ENCODE data around the gene HLA-DOA. TPM values are rescaled to one million over a fixed set of nuclear protein-coding genes. Genes with fewer than 3 reads are reported as not detected.
A peak's percentile ranks its signal among the peaks of the same experiment; 100 is the strongest.

Gene HLA-DOA
- total RNA-seq, 1 experiment from 2014 or later, result not detected

DNA sequence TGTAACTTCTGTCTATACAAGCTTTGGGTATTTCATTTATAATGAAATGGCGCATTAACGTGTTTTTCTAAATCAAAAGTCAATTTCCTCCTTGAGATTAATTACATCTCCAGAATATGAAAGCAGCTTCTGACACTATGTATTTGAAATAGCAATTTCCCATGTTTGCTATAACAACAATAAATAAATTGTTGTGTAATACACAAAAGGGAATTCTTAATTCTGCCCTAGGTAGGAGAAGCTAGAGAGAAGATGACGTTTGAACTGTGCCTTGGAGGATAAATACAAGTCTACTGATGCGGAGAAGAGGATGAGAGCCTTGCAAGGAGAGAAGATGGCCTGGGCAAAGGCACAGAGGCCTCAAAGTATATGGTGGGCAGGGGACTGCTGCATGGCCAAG is 7.6 kb upstream of the HLA-DOA start:
- DNase-seq (ENCODE audit: low read depth), result no peak

DNA sequence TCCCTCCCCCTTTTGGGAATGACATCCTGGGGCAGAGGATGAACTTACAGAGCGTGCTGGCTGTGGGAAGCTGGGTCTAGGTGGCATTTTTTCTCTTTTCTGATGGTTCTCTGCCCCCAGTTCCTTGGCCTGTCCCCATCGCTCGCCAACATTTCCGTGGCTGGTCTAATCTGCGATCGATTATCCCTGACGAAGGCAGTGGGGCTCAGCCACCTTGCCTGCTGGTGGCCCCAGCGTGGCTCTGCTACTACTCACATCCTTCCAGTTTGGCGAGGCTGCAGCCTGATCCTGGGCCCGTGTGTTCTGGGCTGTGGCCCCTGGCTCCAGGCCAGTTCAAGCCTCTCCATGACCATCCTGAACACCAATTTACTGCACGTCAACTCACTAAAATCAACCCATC is 6.4 kb upstream of the HLA-DOA start:
- DNase-seq (ENCODE audit: low read depth), result no peak

DNA sequence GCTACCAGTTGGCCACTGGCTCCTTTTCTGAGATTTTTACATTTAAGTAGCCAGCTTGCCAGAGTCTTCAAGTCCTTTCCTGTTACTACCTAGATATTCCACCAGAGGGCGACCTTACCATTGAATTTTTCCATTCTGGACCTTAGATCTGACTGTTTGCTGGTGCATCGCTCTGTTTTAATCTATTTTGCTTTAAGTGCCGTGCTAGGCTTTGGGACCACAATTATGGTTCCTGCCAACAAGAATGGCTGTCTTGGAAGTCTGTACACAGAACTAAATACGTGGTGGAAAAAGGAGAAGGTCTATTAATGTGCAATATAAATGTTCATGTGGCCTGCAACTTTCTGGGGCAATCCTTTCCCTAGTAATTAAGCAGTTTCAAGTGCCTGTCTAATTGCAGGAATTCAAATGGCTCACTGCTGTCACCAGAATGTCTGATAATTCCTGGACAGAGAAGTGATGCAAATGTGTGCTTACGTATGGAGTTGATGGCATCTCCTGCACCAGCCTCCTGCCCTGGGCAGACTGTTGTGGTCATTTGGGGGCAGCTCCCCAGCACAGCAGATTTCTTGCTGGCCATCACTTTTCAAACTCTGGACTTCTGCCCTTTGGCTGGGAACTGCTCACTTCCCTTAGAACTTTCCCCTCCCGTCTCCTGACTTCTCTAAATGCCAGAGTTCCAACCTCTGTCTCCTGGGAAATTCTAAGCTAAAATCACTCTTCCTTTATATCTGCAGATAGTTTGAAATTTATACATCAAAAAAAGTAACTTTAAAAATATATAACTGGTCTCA is 5.6 kb upstream of the HLA-DOA start:
- peak; percentile 64 for DNase-seq (ENCODE audit: low read depth)

DNA sequence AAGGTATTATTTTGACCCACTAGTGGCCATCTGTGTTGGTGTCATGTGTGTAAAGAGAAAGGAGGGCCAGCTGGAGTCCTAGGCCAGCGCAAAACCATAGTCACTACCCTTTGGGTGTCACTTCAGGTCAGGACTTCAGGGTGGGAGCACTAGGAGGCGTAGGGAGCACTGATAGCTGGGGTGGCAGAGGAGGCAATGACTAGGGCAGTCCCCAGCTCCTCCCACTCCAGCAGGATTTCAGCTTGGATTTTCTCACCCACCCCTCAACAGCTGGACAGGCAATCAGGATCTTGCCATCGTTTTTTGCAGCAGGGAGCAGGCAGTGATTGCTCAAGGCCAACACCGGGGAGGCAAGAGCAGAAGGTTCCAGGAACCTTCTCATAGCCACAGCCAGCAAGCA is 4.2 kb upstream of the HLA-DOA start:
- DNase-seq (ENCODE audit: low read depth), result no peak

DNA sequence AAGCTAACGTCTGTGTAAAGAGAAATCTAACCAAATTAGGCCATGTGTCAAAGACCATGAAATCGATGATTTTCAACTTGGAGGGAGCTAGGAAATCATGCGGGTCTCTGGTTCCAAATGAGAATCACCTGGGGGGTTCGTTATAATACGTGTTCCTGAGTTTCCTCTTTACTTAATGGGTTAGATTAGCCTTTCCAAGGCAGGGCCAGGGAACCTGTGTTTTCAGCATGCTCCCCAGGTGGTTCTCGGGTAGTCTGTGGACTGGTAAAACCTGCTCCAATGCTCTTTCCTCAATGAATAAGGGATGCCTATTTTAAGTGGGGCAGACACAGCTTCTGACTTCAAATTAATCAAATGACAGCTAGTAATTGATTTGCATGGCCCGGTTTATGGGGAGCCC is 965 bp upstream of the HLA-DOA start:
- no peak for DNase-seq (ENCODE audit: low read depth)

DNA sequence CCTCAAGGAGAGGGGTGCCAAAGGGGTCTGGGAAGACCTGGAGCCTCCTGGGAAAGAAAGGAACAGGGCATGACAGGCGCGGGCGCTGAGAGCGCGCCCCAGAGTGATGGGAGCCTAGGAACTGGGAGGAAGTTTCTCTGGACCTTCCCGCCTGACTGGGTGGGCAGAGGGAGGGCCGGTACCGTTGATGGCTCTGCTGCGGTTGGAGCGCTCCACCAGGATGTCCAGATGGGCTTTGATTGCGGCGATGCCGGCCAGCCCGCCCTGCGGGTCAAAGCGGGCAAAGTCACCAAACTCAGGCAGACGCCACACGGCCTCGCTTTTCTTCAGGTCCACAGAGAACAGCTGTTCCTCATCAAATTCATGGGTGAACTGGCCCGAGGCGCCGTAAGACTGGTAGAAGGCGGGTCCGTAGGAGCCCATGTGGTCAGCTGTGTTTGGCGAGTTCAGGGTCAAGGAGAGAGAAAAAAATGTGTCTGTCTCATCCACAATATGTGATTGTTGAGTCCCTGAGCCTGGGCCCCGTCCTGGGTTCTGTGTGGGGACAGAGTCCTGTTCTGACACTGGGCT is 1.5 kb downstream of the HLA-DOA start:
- no peak for DNase-seq (ENCODE audit: low read depth)

DNA sequence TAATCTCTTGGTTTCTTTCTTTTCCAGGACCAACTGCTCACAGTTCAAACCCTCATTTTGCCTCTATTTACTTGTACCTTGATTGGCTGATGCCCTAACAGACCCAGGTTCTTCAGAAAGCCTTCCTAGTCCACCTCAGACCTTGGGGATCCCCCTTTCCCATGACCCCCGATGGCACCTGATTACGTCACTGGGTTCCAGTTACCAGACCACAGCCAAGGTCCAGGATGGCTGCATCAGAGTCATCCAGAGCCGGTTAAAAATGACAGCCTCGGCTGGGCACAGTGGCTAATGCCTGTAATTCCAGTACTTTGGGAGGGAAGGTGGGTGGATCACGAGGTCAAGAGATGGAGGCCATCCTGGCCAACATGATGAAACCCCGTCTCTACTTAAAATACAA is 4.5 kb downstream of the HLA-DOA start:
- no peak for DNase-seq (ENCODE audit: low read depth)

DNA sequence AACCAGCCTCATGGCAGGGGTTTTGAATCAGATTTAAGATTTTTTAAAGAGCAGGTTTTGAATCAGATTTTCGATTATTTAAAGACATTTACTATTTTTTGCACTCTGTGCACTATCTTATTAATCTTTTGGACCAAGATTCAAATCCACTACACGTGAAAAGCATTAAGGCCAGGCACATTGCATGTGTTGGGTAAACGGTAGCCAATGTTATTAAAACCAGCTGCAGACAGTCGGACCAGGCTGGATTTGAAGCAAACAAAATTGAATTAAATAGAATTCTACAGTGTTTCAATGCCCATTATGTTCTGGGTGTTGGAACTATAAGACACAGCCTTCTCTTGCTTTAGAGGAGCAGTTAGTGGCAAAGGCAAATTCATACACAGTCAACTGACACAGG is 7.7 kb downstream of the HLA-DOA start:
- no peak for DNase-seq (ENCODE audit: low read depth)

DNA sequence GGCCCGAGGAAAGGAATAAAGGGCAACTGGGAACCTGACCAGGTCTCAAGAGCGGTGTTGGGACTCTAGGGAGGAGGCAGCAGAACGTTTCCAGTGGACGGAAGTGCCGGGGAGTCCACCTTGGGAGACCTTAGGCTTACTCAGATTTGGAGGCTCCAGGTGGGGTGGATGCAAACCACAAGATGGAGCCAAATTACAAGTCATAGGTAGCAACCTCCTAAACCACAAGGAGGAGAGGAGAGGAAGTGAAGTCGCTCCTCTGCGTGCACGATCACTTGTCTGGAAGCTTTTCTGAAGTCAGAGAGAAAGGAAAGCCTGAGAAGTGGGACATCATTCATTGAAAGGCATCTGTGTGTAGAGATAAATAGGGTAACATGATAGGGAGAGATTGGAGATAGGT is 9.3 kb downstream of the HLA-DOA start:
- no peak for DNase-seq (ENCODE audit: low read depth)

DNA sequence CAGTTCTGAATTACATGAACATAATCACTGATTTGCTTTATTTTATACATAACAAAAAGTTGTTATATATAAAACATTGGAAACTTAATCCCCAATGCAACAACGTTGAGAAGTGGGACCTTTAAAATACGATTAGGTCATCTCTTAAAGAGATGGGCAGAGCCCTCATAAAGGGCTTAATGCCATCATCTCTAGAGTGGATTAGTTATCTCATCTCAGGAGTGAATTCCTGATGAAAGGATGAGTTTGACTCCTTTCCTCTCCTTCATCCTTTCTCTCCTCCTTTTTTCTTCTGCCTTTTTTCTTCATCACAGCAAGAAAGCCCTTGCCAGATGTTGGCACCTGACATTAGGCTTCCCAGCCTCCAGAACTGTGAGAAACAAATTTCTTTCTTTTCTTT is 13.9 kb downstream of the HLA-DOA start:
- DNase-seq (ENCODE audit: low read depth), result no peak

DNA sequence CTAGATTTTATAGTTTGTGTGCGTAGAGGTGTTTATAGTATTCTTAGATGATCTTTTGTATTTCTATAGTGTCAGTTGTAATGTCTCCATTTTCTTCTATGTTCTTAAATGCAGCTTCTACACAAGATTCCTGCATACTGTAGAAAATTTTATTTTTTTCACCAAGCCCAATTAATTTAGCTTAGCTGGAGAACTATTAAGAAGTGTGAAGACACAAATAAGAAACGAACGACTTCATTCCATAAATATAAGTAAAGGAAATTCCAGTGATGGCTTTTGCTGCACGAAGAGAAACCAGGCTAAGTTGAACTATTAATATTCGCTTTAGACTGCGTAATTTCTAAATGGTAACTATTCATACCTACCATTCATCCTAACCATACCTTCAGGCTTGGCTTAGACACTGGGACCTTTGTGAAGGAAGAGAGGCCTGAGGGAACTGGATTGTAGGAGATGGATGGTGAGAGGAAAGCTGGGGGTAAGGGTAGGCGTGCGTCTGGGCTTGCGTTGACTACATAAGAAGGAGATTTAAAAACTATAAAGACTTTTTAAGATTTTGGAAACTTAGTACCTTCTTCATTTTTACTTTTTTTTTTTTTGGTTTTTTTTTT is 15.9 kb downstream of the HLA-DOA start:
- no peak for DNase-seq (ENCODE audit: low read depth)

DNA sequence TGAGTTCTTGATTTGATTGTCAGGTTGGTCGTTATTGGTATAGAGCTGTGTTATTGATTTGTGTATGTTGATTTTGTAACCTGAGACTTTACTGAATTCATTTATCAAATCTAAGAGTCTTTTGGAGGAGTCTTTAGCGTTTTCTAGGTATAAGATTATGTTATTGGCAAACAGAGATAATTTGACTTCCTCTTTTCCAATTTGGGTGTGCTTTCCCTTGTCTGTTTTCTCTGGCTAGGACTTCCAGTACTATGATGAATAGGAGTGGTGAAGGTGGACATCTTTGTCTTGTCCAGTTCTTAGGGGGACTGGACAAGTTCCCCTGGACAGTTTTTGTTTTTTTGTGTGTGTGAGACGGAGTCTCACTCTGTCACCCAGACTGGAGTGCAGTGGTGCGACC is 17.4 kb downstream of the HLA-DOA start:
- DNase-seq (ENCODE audit: low read depth), result no peak

DNA sequence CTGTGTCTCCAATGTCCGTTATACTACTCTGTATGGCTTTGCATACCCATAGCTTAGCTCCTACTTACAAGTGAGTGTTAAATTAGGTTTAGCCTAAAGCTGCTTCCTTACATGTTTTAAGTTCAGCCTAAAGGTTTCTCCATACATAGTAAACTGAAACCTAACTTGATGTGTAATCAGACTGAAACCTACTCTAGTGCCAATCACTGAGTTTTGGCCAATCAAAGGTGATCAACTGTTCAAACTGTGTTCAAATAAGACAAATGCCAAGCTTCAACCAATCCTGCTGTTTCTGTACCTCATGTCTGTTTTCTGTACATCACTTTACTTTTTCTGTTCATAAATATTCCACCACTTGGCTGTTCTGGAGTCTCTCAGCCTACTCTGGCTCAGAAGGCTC is 20.0 kb downstream of the HLA-DOA start:
- DNase-seq (ENCODE audit: low read depth), result no peak

DNA sequence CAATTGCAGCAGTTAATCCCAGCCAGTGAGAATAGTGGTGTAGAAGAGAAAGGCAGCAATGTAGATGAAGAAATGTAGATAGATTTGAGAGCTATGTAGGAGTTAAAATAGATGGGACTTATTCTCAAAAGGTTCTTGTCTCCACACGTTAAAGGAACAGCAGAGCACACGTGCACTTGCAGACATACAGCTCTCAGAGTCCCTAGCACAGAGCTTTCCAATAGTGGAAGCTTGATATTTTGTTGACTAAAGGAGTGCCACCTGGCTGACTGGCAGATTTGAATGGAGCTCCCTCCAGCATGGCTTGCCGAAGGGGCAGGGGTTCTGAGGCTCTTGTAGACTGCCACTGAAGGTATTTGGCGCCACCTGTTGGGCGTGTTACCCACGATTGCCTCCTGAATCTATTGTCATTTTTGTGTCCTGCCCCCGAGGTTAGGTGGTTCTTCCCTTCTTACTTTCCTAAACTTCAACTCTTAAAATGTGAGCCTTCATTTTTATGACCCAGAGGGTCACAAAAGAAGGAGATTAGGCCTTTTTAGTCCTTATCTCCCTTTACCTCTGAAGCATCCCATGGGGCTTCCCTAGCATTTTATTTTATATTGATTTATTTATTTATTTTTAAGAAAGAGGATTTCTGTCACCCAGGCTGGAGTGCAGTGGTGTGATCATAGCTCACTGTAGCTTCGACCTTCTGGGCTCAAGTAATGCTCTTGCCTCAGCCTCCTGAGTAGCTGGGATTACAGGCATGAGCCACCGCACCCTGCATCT is 24.6 kb downstream of the HLA-DOA start:
- peak; percentile 77 for DNase-seq (ENCODE audit: low read depth)

DNA sequence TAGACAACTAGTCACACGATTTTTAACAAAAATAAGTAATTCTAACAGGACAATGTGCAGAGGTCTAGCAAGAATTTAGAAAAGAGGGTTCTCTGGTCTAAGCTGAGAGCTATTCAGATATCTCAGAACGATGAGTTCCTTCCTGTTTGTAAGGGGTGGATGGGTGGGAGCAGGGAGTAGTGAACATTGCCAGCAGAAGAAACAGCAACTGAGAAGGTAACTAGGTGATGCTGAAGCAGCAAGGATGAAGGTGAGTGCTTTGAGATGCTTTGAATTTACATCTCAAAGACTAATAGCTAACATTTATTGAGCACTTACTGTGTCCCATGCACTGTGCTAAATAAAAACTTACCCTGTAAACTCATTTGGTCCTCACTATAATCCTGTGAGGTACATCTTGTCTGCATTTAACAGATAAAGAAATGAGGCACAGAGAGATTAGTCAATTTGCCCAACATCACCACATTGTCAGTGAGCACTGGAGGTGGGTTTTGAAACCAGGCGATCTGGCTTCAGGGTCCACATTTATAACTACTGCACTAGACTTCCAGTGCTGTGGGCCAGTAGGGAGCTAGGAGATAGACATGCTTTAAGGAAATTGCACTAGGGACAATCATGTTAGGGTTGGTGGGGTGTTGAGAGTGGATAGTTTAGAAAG is 25.3 kb downstream of the HLA-DOA start:
- no peak for DNase-seq (ENCODE audit: low read depth)

DNA sequence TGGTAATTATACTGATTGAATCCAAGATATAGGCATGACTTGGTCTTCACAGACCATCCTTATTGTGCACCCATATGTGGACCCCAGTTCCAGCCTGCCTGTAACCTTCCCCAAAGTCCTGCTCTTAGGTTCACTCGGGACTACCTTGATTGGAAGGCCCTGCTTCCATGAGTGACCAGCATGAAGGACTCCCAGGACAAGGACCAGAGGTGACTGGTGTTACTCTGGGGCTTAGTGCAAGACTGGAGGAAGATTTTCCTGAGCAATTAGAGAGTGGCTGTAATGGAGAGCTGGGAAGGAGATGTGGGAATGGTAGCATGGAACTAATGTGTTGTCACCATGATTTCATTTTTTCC is 25.9 kb downstream of the HLA-DOA start:
- DNase-seq (ENCODE audit: low read depth), result no peak

DNA sequence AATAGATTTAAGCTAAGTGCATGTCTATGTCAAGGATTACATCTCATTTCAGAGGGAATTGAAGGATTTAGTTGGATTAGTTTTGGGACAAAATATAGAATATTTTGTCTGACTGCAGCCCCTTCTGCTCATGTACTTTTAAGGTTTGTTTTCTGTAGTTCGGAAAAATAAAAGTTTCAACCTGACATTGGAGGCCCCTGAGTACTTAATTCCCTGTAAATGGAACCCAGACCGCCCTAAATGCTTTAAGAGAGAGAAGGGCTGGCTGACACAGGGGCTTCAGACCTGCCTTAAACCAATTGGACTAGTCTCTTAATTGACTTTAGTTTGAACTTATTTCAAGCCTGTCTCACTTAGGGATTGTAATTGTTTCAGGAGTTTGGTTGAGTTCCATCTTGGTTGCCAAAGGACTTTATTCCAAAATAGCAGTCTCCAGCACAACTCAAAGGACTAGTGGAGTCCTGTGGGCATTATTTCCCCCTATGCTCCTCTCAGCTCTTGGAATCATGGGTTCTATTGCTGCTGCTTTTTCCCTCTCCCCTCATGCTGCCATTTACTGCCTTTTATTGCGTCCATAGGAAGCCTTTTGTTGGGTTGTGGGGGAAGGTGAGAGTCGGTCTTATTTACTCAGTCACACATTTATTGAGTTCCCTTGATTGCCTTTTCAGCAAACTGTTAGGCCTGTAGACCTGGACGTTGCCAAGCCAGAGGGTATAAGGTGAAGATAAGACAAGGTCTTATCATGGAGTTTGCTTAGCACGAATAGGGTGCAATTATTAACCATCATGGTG is 26.5 kb downstream of the HLA-DOA start:
- DNase-seq (ENCODE audit: low read depth), result no peak

DNA sequence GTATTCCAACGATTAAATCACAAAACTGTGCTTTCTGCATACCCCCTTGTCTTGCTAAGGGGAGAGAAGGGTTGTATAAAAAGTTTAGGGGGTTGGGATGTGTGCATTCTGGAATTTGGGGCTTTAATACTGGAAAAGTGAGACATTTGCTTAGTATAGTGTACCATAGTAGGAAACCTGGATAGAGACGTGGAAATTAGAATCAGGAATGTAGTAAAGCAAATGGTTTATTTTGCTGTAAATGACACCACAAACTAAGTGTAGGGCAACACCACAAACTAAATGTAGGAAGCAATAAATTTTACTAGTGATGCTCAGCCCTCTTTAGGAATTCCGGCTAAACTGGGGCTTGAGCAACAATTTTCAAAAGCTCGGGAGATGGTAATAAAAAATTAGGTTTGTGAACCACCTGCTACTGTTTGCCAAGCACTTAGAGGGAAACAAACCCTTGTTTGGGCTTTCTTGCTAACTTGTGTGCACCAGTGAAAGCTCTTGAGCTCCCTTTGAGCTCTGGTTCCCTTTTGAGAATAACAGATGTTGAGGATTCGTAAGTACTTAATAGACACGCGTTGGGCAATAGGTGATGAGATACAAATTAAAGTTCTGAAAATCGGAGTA is 27.2 kb downstream of the HLA-DOA start:
- DNase-seq (ENCODE audit: low read depth), result no peak

DNA sequence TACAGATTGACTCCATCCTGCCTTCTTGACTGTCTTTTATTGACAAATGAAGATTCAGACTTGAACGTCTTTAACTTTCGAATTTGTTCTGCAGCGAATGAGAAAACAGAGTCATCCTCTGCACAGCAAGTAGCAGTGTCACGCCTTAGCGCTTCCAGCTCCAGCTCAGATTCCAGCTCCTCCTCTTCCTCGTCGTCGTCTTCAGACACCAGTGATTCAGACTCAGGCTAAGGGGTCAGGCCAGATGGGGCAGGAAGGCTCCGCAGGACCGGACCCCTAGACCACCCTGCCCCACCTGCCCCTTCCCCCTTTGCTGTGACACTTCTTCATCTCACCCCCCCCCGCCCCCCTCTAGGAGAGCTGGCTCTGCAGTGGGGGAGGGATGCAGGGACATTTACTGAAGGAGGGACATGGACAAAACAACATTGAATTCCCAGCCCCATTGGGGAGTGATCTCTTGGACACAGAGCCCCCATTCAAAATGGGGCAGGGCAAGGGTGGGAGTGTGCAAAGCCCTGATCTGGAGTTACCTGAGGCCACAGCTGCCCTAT is 28.8 kb downstream of the HLA-DOA start:
- no peak for DNase-seq (ENCODE audit: low read depth)

Data from HT1080 (cell line).